Loucy (cell line): Measurements from ENCODE around the gene SLC39A11.

Source experiments
- H2AFZ ChIP-seq: fragments of 200-600 bp; sonication (generic); 2 replicates; pipeline ENCODE4 v1.6.0; 2016; ENCODE audit warnings: antibody characterized with exemption, mild to moderate bottlenecking, low read length, moderate library complexity
- H3F3A ChIP-seq: fragments of 200-600 bp; 2 replicates; pipeline ENCODE4 v1.6.0; 2016; ENCODE audit warnings: antibody characterized with exemption, low read depth, mild to moderate bottlenecking
- H3K27me3 ChIP-seq: fragments of 200-600 bp; sonication (generic); 2 replicates; pipeline ENCODE4 v1.6.1; 2014; ENCODE audit warnings: low read length, mild to moderate bottlenecking; ENCODE audit not compliant: insufficient read depth, poor library complexity, severe bottlenecking
- H3K36me3 ChIP-seq: fragments of 200-600 bp; sonication (generic); 2 replicates; pipeline ENCODE4 v1.6.1; 2016; ENCODE audit warnings: low read length; ENCODE audit not compliant: insufficient read depth
- H3K4me1 ChIP-seq: fragments of 200-600 bp; sonication (generic); 2 replicates; pipeline ENCODE4 v1.5.1; 2014; ENCODE audit warnings: low read length, mild to moderate bottlenecking; ENCODE audit not compliant: insufficient read depth, poor library complexity, severe bottlenecking
- H3K4me2 ChIP-seq: fragments of 200-600 bp; sonication (generic); 2 replicates; pipeline ENCODE4 v1.6.0; 2014; ENCODE audit warnings: antibody characterized with exemption, low read length, low read depth, mild to moderate bottlenecking; ENCODE audit not compliant: poor library complexity, severe bottlenecking
- H3K4me3 ChIP-seq: fragments of 200-600 bp; sonication (generic); 2 replicates; pipeline ENCODE4 v1.5.1; 2014; ENCODE audit warnings: low read length, mild to moderate bottlenecking, mixed read lengths; ENCODE audit not compliant: poor library complexity, severe bottlenecking
- H3K79me2 ChIP-seq: fragments of 200-600 bp; sonication (generic); 2 replicates; pipeline ENCODE4 v1.6.1; 2014; ENCODE audit warnings: low read length; ENCODE audit not compliant: insufficient read depth
- H3K9ac ChIP-seq: fragments of 200-600 bp; sonication (generic); 2 replicates; pipeline ENCODE4 v1.6.0; 2014; ENCODE audit warnings: mild to moderate bottlenecking, low read depth, low read length, moderate library complexity; ENCODE audit not compliant: poor library complexity, severe bottlenecking
- H3K9me2 ChIP-seq: fragments of 200-600 bp; sonication (generic); replicated peaks from 2 replicates; pipeline ENCODE4 v1.6.1; 2016; ENCODE audit warnings: low read depth, low read length, mixed read lengths
- H3K9me3 ChIP-seq: fragments of 200-600 bp; sonication (generic); 2 replicates; pipeline ENCODE4 v1.6.1; 2014; ENCODE audit warnings: mild to moderate bottlenecking, antibody characterized with exemption, low read length, low read depth; ENCODE audit not compliant: insufficient read depth
- H4K20me1 ChIP-seq: fragments of 200-600 bp; sonication (generic); 2 replicates; pipeline ENCODE4 v1.6.0; 2014; ENCODE audit warnings: antibody characterized with exemption, low read length, mild to moderate bottlenecking; ENCODE audit not compliant: insufficient read depth, poor library complexity, severe bottlenecking
- EZH2phosphoT487 ChIP-seq: fragments of 200-600 bp; IDR thresholded peaks from 2 replicates; pipeline ENCODE4 v1.6.1; 2018; ENCODE audit warnings: antibody characterized with exemption, mild to moderate bottlenecking, moderate library complexity, borderline replicate concordance
- TF ChIP-seq, protein P1 (sequence below): fragments of 200-600 bp; sonication (generic); conservative IDR thresholded peaks from 2 replicates; pipeline ENCODE4 v1.5.1; 2014; ENCODE audit warnings: mild to moderate bottlenecking, antibody characterized with exemption, low read length

The SLC39A11 gene

DNA sequence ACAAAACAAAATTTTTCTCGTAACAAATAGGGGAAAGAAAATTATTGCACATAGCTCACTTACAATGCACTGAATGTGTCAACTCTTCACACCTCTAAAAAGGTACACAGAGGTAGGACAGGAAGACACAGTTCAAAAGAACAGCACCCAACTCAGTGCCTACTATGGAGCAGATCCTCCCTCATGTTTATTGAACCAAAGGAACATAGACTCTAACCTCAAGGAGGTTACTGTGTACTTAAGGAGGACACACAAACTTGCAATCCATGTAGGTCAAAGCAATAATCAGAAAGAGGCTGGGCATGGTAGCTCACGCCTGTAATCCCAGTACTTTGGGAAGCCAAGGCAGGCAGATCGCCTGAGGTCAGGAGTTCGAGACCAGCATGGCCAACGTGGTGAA lies 50.3 kb downstream of the SLC39A11 start:
- Histone ChIP-seq H3K4me1 (no peaks in the 10 kb centered on the region), H3K9me2 (no peaks in the 10 kb centered on the region), H3F3A (no peaks in the 10 kb centered on the region), H3K9ac (no peak overlapping the region), H3K79me2 (no peaks in the 10 kb centered on the region), H3K27me3 (no peaks in the 10 kb centered on the region), H3K9me3 (no peaks in the 10 kb centered on the region), H2AFZ (no peak overlapping the region), H4K20me1 (no peaks in the 10 kb centered on the region), H3K36me3 (no peaks in the 10 kb centered on the region), H3K4me2 (no peak overlapping the region), H3K4me3 (no peak overlapping the region)
- TF ChIP-seq, protein P1, sequence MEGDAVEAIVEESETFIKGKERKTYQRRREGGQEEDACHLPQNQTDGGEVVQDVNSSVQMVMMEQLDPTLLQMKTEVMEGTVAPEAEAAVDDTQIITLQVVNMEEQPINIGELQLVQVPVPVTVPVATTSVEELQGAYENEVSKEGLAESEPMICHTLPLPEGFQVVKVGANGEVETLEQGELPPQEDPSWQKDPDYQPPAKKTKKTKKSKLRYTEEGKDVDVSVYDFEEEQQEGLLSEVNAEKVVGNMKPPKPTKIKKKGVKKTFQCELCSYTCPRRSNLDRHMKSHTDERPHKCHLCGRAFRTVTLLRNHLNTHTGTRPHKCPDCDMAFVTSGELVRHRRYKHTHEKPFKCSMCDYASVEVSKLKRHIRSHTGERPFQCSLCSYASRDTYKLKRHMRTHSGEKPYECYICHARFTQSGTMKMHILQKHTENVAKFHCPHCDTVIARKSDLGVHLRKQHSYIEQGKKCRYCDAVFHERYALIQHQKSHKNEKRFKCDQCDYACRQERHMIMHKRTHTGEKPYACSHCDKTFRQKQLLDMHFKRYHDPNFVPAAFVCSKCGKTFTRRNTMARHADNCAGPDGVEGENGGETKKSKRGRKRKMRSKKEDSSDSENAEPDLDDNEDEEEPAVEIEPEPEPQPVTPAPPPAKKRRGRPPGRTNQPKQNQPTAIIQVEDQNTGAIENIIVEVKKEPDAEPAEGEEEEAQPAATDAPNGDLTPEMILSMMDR: no peak
- no peak for TF ChIP-seq EZH2phosphoT487

DNA sequence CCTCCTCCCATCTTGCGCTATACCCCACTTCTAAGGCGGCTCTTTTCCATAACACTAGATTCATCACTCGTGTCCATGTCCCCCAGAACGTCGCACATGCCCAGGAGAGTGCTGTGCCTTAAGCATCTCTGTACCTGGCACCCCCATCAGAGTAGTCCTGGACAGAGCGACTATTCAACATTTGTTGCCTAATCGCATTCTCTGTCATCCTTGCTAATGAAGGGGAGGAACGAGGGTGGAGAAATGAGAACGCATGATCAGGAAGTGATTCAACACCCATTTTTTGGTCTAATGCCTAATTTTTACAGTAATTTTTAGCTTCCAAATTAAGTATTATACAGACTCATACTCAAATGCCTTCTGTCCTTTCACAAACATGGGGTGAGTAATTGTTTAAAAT lies 53.2 kb downstream of the SLC39A11 start:
- Histone ChIP-seq H3K4me3 (no peak overlapping the region), H3K4me2 (no peak overlapping the region), H3F3A (no peaks in the 10 kb centered on the region), H3K27me3 (no peaks in the 10 kb centered on the region), H3K4me1 (no peaks in the 10 kb centered on the region), H3K9ac (no peak overlapping the region), H2AFZ (no peak overlapping the region), H3K36me3 (no peaks in the 10 kb centered on the region), H4K20me1 (no peaks in the 10 kb centered on the region), H3K9me2 (no peaks in the 10 kb centered on the region), H3K79me2 (no peaks in the 10 kb centered on the region), H3K9me3 (no peaks in the 10 kb centered on the region)
- no peak for TF ChIP-seq EZH2phosphoT487
- TF ChIP-seq, protein P1: no peak

DNA sequence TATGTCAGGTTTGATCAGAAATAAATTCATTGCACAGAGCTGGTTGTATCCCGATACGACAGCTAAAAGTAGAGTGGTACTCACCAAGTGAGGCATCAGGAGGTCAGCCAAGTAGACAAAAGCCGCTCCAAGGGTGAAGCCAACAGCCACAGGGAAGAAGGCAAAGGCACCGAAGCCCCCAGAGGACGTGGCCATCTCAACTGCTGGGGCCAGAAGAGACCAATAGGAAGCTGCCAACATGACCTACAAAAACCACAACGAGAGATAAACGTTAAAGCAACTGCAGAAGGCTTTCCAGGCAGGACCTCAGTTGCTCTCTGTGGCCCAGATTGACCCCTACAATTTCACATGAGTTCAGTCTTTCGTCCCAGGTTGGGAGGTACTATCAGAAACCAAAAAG lies 61.0 kb downstream of the SLC39A11 start:
- no peaks in the 10 kb centered on the region for H3K9me3 ChIP-seq
- H4K20me1 ChIP-seq: no peaks in the 10 kb centered on the region
- H3K4me2 ChIP-seq: no peak overlapping the region
- H3K4me3 ChIP-seq: no peak overlapping the region
- no peaks in the 10 kb centered on the region for H3K79me2 ChIP-seq
- H3F3A ChIP-seq: no peaks in the 10 kb centered on the region
- no peak overlapping the region for H2AFZ ChIP-seq
- TF ChIP-seq, protein P1: no peak
- TF ChIP-seq EZH2phosphoT487: no peak
- H3K9me2 ChIP-seq: no peaks in the 10 kb centered on the region
- no peak overlapping the region for H3K9ac ChIP-seq
- no peaks in the 10 kb centered on the region for H3K4me1 ChIP-seq
- H3K27me3 ChIP-seq: no peaks in the 10 kb centered on the region
- H3K36me3 ChIP-seq: peaks cover 8% of the 10 kb centered on the region; the same call in 1 of the 2 replicates
